Right hindlimb (tissue), 1 donor: ENCODE measurements around the gene MPZL3.

Experiments
- DNase-seq: peaks from one replicate; pipeline ENCODE4 v3.0.0-alpha.2; 2018

MPZL3 gene

DNA sequence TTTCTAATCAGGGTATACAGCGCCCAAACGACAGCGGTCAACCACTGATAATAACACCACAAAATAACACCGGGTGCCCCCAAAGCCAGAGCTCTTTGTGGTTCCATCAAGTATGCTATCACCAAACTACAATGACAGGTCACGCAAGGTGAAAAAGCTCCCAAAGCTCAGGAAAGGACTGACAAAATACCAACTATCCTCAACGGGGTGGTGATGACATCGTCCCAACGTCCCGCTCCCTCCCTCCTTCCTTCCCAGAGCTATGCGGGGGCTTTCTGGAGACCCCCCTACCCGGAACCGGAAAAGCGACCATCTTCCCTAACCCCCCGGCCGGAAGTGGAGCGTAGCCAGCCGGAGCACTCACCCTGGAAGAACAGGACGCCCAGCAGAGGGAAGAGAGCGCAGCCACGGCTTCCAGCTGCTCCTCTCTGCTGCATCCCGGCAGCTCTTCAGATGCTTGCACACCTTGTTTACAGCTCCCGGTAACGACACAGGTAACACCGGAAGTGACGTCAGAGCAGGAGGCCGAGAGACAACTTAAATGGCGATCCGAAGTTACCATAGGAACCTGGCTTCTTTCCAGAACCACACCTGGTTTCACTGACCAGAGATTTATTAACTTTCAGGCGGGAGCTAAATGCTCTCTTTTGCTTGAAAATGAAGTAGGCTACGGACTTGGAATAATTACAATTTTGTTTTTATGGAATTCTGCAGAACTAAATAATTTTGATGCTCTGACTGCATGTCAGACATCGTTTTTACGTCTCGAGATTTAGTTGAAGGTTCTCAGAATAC is at the start of gene MPZL3:
Gene MPZL3, minus strand, starts transcription at position 508 of the 795 bp plus-strand sequence. Its CDS starts 71 bp downstream, at position 437.
- peak; percentile 89 for DNase-seq

DNA sequence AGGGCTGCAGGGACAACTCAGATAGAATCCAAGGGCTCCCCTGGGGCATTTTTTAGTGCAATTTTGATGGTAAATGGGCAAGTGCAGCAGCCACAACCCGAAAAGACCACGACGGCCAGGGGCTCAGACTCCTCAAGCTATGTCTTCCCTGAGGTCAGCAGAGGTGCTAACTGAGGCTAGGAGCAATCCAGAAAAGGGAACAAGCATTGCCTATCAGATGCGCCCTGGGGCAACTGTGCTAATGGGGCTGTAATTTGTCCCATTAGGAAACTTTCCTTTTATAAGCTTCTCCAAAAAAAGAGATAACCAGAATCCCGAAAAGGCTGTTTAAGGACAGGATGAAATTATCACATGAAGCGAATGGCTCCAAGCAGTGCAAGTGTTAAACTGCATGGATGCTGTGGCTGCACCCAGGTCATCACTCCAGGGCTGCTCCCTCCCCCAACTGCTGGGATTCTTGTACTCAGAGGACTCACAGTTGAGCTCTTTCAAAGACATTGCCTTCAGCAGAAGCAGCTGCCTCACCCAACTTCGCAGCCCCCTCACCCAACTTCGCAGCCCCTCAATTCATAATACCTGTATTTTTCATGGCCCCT is 49.5 kb upstream of the MPZL3 start:
- DNase-seq, result no peak

GRCh38 chr11:118295815-118296454 is 43.8 kb upstream of the MPZL3 start:
- DNase-seq, result no peak

DNA sequence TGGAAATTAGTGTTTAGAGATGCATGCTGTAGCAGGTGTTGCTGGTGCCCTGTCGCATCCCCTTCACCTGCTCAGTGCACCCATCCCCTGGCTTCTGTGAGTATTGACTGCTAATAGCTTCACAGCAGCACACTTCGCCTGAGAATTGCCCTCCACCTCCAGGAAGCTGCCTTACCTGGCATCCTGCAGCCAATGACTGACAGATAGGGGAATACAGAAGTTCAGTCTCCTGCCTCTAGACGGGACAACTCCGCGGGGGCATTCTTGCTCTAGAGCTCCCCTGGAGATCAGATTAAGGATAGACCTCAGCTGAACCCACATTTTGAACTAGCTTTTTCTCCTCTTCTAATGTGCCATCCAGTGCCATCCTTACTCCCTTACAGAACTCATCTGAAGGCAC is 43.0 kb upstream of the MPZL3 start:
- no peak for DNase-seq

DNA sequence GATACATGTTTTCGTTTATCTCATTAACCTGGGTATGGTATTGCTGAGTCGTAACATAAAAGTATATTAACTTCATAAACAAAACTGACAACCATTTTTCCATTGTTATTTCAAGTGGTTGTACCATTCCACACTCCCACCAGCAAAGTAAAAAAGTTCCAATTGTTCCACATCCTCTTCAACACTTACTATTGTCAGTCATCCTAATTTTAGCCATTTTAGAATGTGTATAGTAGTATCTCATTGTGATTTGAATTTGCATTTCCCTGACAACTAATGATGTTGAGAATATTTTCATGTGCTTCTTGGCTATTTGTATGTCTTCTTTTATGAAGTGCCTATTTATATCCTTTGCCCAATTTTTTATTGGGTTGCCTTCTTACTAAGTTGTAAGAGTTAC is 41.9 kb upstream of the MPZL3 start:
- no peak for DNase-seq

- no peak for DNase-seq
Measured at GRCh38 chr11:118291477-118292135, 39.4 kb upstream of the MPZL3 start.

DNA sequence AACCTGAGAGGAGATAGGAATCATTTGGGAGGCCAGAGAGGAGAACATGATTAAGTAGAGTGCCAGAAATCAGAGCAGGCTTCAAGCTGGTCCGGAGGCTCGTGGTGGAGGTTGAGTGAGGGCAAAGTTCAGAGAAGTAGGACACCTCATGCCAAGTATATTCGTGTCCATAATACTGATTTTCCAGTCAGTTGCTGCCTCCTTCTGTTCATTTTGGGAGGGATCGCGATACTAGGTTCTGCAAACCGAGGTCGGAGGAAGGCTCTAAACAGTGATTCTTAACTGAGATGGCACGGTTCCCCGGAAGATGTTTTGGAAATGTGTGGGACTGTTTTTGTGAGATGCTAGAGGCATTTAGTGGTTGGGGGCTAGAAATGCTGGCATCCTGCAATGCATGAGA is 38.8 kb upstream of the MPZL3 start:
- DNase-seq, result no peak

GRCh38 chr11:118289401-118289800 is 37.2 kb upstream of the MPZL3 start:
- no peak for DNase-seq

GRCh38 chr11:118287006-118287405 is 34.8 kb upstream of the MPZL3 start:
- no peak for DNase-seq

DNA sequence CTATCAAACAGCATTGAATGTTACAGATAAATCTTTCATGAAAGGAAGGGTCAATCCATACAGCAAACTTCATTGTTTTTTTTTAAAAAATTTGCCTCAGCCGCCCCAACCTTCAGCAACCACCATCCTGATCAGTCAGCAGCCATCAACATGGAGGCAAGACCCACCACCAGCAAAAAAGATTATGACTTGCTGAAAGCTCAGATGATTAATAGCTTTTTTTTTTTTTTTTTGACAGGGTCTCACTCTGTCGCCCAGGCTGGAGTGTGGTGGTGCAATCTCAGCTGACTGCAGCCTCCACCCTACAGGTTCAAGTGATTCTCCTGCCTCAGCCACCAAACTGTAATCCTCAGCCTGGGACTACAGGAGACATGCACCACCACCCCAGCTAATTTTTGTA is 34.4 kb upstream of the MPZL3 start:
- no peak for DNase-seq

- no peak for DNase-seq
Measured at GRCh38 chr11:118283756-118284350, 31.7 kb upstream of the MPZL3 start.

DNA sequence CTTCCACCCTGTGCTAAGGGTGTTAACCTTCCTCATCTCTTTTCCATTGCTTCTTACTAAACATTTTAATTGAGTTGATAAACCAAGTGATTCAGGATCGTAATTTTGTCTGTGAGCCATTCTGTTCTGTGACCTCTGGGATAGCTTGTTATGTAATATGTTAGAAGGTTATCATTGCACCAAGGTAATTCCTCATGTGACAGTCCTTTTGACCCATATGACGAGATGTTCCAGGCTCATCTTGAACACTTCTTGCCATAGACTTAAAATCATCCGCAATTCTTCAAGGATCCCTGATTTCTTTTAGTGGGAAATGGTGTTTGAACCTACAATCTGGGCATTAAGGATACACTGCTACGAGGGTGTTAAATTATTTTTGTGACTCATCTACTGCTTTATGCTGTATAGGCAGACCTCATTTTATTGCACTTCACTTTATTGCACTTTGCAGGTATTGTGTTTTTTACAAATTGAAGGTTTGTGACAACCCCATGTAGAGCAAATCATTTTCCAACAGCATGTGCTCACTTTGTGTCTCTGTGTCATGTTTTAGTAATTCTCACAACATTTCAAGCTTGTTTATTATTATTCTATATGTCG is 31.0 kb upstream of the MPZL3 start:
- no peak for DNase-seq

DNA sequence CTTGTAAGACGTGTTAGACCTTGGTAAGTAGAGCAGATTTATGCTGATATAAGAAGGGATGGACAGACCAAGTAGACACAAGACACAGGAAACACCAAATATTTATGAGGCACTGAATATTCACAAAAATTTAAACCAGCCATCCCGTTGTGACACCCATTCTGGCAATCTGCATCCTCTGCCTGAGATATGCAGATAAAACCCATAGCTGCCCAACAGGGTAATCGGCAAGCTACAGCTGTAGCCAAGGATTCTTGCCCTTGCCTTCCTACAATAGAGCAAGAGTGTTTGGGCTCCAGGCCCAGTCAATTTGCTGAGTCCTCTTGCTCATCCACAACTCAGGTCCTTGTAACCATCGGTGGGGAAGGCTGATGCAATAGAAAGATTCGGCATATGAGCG is 30.4 kb upstream of the MPZL3 start:
- no peak for DNase-seq

DNA sequence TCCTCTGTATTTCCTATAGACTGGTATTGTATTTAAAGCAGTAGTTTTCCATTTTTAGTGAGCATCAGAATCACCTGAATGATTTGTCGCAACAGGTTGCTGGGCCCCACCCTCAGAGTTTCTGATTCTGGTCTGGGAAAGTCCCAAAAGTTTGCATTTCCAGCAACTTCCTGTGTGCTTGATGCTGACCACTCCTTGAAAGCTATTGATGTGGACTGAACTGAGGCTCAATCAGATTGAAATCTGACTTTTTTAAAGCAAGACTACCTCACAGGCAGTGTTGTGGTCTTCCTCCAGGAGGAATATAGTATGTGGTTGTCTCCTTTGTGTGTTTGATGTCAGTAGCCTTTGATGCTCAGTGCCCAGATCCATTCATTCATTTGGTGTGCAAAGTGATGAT is 29.1 kb upstream of the MPZL3 start:
- DNase-seq, result no peak

GRCh38 chr11:118277312-118277711 is 25.1 kb upstream of the MPZL3 start:
- DNase-seq, result no peak

DNA sequence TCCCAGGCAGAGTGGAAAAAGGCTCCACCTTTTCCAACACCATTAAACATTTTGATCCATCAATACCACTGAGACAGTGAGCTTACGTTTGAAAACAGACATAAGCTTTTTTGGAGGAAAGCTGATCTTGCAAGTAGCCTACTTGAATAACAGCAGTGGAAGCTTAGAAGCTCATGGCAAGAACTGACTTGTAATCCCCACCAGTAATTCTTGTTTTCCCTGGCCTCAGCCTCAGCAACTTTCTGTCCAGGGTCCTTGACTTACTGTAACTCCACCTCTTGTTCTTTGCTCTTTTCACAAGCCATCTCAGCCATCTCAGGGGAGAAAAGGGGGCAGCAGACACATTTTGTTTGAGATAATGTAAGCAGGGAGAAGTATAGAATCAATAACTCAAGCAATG is 24.3 kb upstream of the MPZL3 start:
- no peak for DNase-seq

DNA sequence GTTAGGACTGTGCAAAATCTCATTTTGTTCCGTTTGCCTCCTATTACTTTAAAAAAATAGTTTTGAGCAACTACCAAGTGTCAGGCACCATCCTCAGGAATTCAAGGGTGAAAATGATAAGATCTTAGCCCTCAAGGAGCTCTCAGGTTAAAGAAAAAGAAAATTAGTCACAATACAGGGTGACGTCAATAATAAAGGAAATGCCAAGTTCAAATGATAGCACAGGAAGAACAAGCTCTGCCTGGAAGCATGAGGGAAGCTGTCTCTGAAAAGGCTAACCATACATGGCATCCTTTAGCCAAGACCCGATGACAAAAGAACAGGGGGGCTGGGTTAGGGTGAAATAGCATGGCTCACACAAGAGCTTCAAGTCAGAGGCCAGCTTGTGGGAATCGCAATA is 23.0 kb upstream of the MPZL3 start:
- DNase-seq, result no peak

DNA sequence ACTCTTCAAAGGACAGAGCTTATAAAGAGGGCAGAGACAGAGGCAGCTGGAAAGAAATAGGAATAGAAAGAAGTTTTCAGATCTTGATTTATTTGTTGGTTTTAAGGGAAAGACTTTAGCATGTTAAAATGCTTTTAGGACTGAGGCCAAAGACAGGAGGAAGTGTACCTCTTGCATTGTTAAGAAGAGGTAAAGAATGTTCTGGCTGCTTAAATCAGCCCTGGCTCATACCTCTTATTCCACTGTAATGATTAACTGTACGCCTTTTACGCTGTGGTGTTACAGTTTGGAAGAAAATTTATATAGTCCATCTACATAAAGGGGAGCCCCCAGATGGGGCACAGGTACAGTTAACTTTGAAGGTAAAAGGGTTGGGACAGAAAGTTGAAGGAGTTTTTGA is 22.0 kb upstream of the MPZL3 start:
- no peak for DNase-seq

DNA sequence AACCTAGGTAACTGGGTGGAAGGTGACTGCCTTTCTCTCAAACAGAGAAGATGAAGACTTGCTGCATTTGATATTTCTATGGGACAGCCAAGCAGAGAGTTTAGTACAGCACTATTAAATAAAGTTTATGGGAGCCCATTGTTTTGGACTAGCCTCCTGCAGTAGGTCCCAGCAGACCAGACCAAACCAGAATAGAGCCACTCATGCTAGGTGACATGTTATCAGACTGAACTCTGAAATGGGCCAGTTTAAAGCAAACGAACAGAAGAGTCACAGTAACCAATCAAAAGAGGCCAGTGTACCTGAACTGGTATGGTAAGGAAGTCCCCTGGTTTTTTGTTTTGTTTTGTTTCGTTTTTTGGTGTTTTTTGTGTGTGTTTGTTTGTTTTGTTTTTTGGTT is 19.8 kb upstream of the MPZL3 start:
- no peak for DNase-seq

DNA sequence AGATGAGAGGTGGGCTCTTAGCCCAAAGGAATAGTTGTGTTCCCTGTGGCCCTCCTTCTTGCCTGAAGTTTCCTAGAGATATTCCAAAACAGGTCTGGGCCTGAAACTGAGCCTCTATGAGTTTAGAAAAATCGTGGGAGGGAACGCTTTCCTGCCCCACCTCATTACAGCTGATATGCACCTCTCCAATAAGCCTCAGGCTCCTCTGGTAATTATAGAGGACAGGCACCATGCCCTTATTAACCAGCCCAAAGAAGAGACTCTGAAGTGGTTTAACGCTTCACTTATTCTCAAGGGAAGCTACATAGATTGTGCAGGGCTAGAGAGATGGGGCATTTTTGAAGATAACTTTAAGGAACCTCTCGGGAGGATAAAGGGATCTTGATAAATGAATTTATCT is 15.3 kb upstream of the MPZL3 start:
- DNase-seq, result no peak

GRCh38 chr11:118265954-118266353 is 13.8 kb upstream of the MPZL3 start:
- DNase-seq, result no peak

GRCh38 chr11:118264569-118265465 is 12.7 kb upstream of the MPZL3 start:
- DNase-seq, result no peak
